ENCODE measurements around the gene TSHZ2. TPM values are rescaled to one million over a fixed set of nuclear protein-coding genes. Genes with fewer than 3 reads are reported as not detected.

TSHZ2 gene
- total and polyA plus RNA-seq, 5 donors from 2014 or later, result 1.00 to 41.7 (median 2.1) TPM

GRCh38 chr20:53221731-53222130, 249.6 kb downstream of the TSHZ2 start:
- ATAC-seq (ENCODE audit: low read depth in 2 of 2), result no peak
- no peaks in the 10 kb centered on the region for H3K36me3 Mint-ChIP-seq

GRCh38 chr20:53222416-53222815, 250.3 kb downstream of the TSHZ2 start:
- H3K27me3 Mint-ChIP-seq, result no peaks in the 10 kb centered on the region
- ATAC-seq (ENCODE audit: low read depth in 2 of 2), result no peak
- no peak overlapping the region for H3K27ac ChIP-seq (ENCODE audit: insufficient read depth, low read length, poor library complexity, severe bottlenecking)
- H3K4me1 Mint-ChIP-seq, result peaks cover 0 to 3% (median 0%) of the 10 kb centered on the region in 4 donors
- H3K4me3 Mint-ChIP-seq, result no peak overlapping the region
- H3K9me3 ChIP-seq (ENCODE audit: control insufficient read depth in 2 of 2, low read length in 2 of 2), result no peaks in the 10 kb centered on the region
- H3K4me3 ChIP-seq (ENCODE audit: low read depth, low read length), result no peak overlapping the region
- DNase-seq, result no peak
- H3K4me1 ChIP-seq (ENCODE audit: control insufficient read depth, insufficient read depth, low read length, poor library complexity, severe bottlenecking), result no peaks in the 10 kb centered on the region
- H3K36me3 Mint-ChIP-seq, result no peaks in the 10 kb centered on the region
- H3K9me3 Mint-ChIP-seq, result peaks cover 0 to 2% (median 0%) of the 10 kb centered on the region in 7 donors
- H3K36me3 ChIP-seq (ENCODE audit: control insufficient read depth, insufficient read depth, low read length), result no peaks in the 10 kb centered on the region
- H3K27me3 ChIP-seq (ENCODE audit: control insufficient read depth, insufficient read depth, low read length), result no peaks in the 10 kb centered on the region
- H3K27ac Mint-ChIP-seq, result no peak overlapping the region

More at GRCh38 chr20:53221731-53222130, 249.6 kb downstream of the TSHZ2 start:
- Mint-ChIP-seq H3K27me3 (no peaks in the 10 kb centered on the region), H3K4me3 (no peak overlapping the region), H3K27ac (no peak overlapping the region), H3K4me1 (peaks cover 0 to 8% (median 2%) of the 10 kb centered on the region in 4 donors), H3K9me3 (peaks cover 0 to 2% (median 0%) of the 10 kb centered on the region in 7 donors)
- H3K4me3 ChIP-seq (ENCODE audit: low read depth, low read length), result no peak overlapping the region
- no peaks in the 10 kb centered on the region for H3K36me3 ChIP-seq (ENCODE audit: control insufficient read depth, insufficient read depth, low read length)
- DNase-seq, result no peak
- no peaks in the 10 kb centered on the region for H3K27me3 ChIP-seq (ENCODE audit: control insufficient read depth, insufficient read depth, low read length)
- H3K27ac ChIP-seq (ENCODE audit: insufficient read depth, low read length, poor library complexity, severe bottlenecking), result no peak overlapping the region
- no peaks in the 10 kb centered on the region for H3K9me3 ChIP-seq (ENCODE audit: control insufficient read depth in 2 of 2, low read length in 2 of 2)
- H3K4me1 ChIP-seq (ENCODE audit: control insufficient read depth, insufficient read depth, low read length, poor library complexity, severe bottlenecking), result peaks cover 3% of the 10 kb centered on the region

- no peaks in the 10 kb centered on the region for H3K27me3 ChIP-seq (ENCODE audit: control insufficient read depth, insufficient read depth, low read length)
- H3K36me3 Mint-ChIP-seq, result no peaks in the 10 kb centered on the region
These were observed 250.8 kb downstream of the TSHZ2 start for GRCh38 chr20:53222932-53223331.

GRCh38 chr20:53223626-53224172, 251.5 kb downstream of the TSHZ2 start:
- Mint-ChIP-seq H3K27ac (no peak overlapping the region), H3K4me3 (no peak overlapping the region)

More at GRCh38 chr20:53222932-53223331, 250.8 kb downstream of the TSHZ2 start:
- H3K4me3 ChIP-seq (ENCODE audit: low read depth, low read length), result no peak overlapping the region
- Mint-ChIP-seq H3K4me3 (no peak overlapping the region), H3K9me3 (peaks cover 0 to 2% (median 0%) of the 10 kb centered on the region in 7 donors), H3K4me1 (peaks cover 0 to 3% (median 0%) of the 10 kb centered on the region in 4 donors), H3K27me3 (no peaks in the 10 kb centered on the region), H3K27ac (no peak overlapping the region)
- H3K4me1 ChIP-seq (ENCODE audit: control insufficient read depth, insufficient read depth, low read length, poor library complexity, severe bottlenecking), result no peaks in the 10 kb centered on the region
- H3K36me3 ChIP-seq (ENCODE audit: control insufficient read depth, insufficient read depth, low read length), result no peaks in the 10 kb centered on the region
- no peak overlapping the region for H3K27ac ChIP-seq (ENCODE audit: insufficient read depth, low read length, poor library complexity, severe bottlenecking)
- ATAC-seq (ENCODE audit: low read depth in 2 of 2) (no peak), DNase-seq (no peak)
- H3K9me3 ChIP-seq (ENCODE audit: control insufficient read depth in 2 of 2, low read length in 2 of 2), result no peaks in the 10 kb centered on the region

GRCh38 chr20:53224851-53225250, 252.7 kb downstream of the TSHZ2 start:
- DNase-seq (no peak), ATAC-seq (ENCODE audit: low read depth in 2 of 2) (no peak)
- no peaks in the 10 kb centered on the region for H3K27me3 Mint-ChIP-seq
- Histone ChIP-seq H3K27me3 (ENCODE audit: control insufficient read depth, insufficient read depth, low read length) (no peaks in the 10 kb centered on the region), H3K36me3 (ENCODE audit: control insufficient read depth, insufficient read depth, low read length) (no peaks in the 10 kb centered on the region), H3K4me3 (ENCODE audit: low read depth, low read length) (no peak overlapping the region), H3K9me3 (ENCODE audit: control insufficient read depth in 2 of 2, low read length in 2 of 2) (no peaks in the 10 kb centered on the region), H3K27ac (ENCODE audit: insufficient read depth, low read length, poor library complexity, severe bottlenecking) (no peak overlapping the region), H3K4me1 (ENCODE audit: control insufficient read depth, insufficient read depth, low read length, poor library complexity, severe bottlenecking) (no peaks in the 10 kb centered on the region)
- no peaks in the 10 kb centered on the region for H3K36me3 Mint-ChIP-seq
- no peak overlapping the region for H3K4me3 Mint-ChIP-seq
- H3K4me1 Mint-ChIP-seq, result peaks cover 0 to 3% (median 0%) of the 10 kb centered on the region in 4 donors
- H3K9me3 Mint-ChIP-seq, result peaks cover 0 to 2% (median 0%) of the 10 kb centered on the region in 7 donors
- H3K27ac Mint-ChIP-seq, result no peak overlapping the region

More at GRCh38 chr20:53223626-53224172, 251.5 kb downstream of the TSHZ2 start:
- no peak for DNase-seq
- Mint-ChIP-seq H3K4me1 (peaks cover 0 to 3% (median 0%) of the 10 kb centered on the region in 4 donors), H3K27me3 (no peaks in the 10 kb centered on the region), H3K36me3 (no peaks in the 10 kb centered on the region), H3K9me3 (peaks cover 0 to 2% (median 0%) of the 10 kb centered on the region in 7 donors)
- H3K9me3 ChIP-seq (ENCODE audit: control insufficient read depth in 2 of 2, low read length in 2 of 2), result no peaks in the 10 kb centered on the region
- no peaks in the 10 kb centered on the region for H3K27me3 ChIP-seq (ENCODE audit: control insufficient read depth, insufficient read depth, low read length)
- H3K36me3 ChIP-seq (ENCODE audit: control insufficient read depth, insufficient read depth, low read length), result no peaks in the 10 kb centered on the region
- no peak for ATAC-seq (ENCODE audit: low read depth in 2 of 2)
- H3K4me1 ChIP-seq (ENCODE audit: control insufficient read depth, insufficient read depth, low read length, poor library complexity, severe bottlenecking), result no peaks in the 10 kb centered on the region
- H3K4me3 ChIP-seq (ENCODE audit: low read depth, low read length), result no peak overlapping the region
- H3K27ac ChIP-seq (ENCODE audit: insufficient read depth, low read length, poor library complexity, severe bottlenecking), result no peak overlapping the region

GRCh38 chr20:53226826-53227225, 254.7 kb downstream of the TSHZ2 start:
- Histone ChIP-seq H3K27ac (ENCODE audit: insufficient read depth, low read length, poor library complexity, severe bottlenecking) (no peak overlapping the region), H3K36me3 (ENCODE audit: control insufficient read depth, insufficient read depth, low read length) (no peaks in the 10 kb centered on the region), H3K4me3 (ENCODE audit: low read depth, low read length) (no peak overlapping the region), H3K4me1 (ENCODE audit: control insufficient read depth, insufficient read depth, low read length, poor library complexity, severe bottlenecking) (no peaks in the 10 kb centered on the region), H3K27me3 (ENCODE audit: control insufficient read depth, insufficient read depth, low read length) (no peaks in the 10 kb centered on the region), H3K9me3 (ENCODE audit: control insufficient read depth in 2 of 2, low read length in 2 of 2) (no peaks in the 10 kb centered on the region)
- Mint-ChIP-seq H3K27ac (no peak overlapping the region), H3K4me1 (no peaks in the 10 kb centered on the region), H3K4me3 (no peak overlapping the region), H3K36me3 (no peaks in the 10 kb centered on the region), H3K9me3 (no peaks in the 10 kb centered on the region), H3K27me3 (no peaks in the 10 kb centered on the region)
- DNase-seq, result no peak
- no peak for ATAC-seq (ENCODE audit: low read depth in 2 of 2)

GRCh38 chr20:53227523-53227922, 255.4 kb downstream of the TSHZ2 start:
- H3K4me1 ChIP-seq (ENCODE audit: control insufficient read depth, insufficient read depth, low read length, poor library complexity, severe bottlenecking), result no peaks in the 10 kb centered on the region
- no peaks in the 10 kb centered on the region for H3K27me3 Mint-ChIP-seq
- H3K4me3 ChIP-seq (ENCODE audit: low read depth, low read length), result no peak overlapping the region
- no peak overlapping the region for H3K27ac ChIP-seq (ENCODE audit: insufficient read depth, low read length, poor library complexity, severe bottlenecking)
- no peak overlapping the region for H3K4me3 Mint-ChIP-seq
- H3K36me3 ChIP-seq (ENCODE audit: control insufficient read depth, insufficient read depth, low read length), result no peaks in the 10 kb centered on the region
- ATAC-seq (ENCODE audit: low read depth in 2 of 2) (no peak), DNase-seq (no peak)
- H3K36me3 Mint-ChIP-seq, result no peaks in the 10 kb centered on the region
- H3K9me3 Mint-ChIP-seq, result no peaks in the 10 kb centered on the region
- no peaks in the 10 kb centered on the region for H3K4me1 Mint-ChIP-seq
- H3K27ac Mint-ChIP-seq, result no peak overlapping the region
- H3K27me3 ChIP-seq (ENCODE audit: control insufficient read depth, insufficient read depth, low read length), result no peaks in the 10 kb centered on the region
- H3K9me3 ChIP-seq (ENCODE audit: control insufficient read depth in 2 of 2, low read length in 2 of 2), result no peaks in the 10 kb centered on the region

- peaks cover 0 to 6% (median 3%) of the 10 kb centered on the region in 7 donors for H3K9me3 Mint-ChIP-seq
- no peaks in the 10 kb centered on the region for H3K36me3 Mint-ChIP-seq
- no peak overlapping the region for H3K4me3 ChIP-seq (ENCODE audit: low read depth, low read length)
- no peak overlapping the region for H3K27ac ChIP-seq (ENCODE audit: insufficient read depth, low read length, poor library complexity, severe bottlenecking)
- H3K4me3 Mint-ChIP-seq, result no peak overlapping the region
- H3K9me3 ChIP-seq (ENCODE audit: control insufficient read depth in 2 of 2, low read length in 2 of 2), result no peaks in the 10 kb centered on the region
- no peak overlapping the region for H3K27ac Mint-ChIP-seq
- H3K27me3 Mint-ChIP-seq, result no peaks in the 10 kb centered on the region
- no peaks in the 10 kb centered on the region for H3K4me1 ChIP-seq (ENCODE audit: control insufficient read depth, insufficient read depth, low read length, poor library complexity, severe bottlenecking)
- no peaks in the 10 kb centered on the region for H3K36me3 ChIP-seq (ENCODE audit: control insufficient read depth, insufficient read depth, low read length)
- no peak for DNase-seq
- no peaks in the 10 kb centered on the region for H3K4me1 Mint-ChIP-seq
- no peaks in the 10 kb centered on the region for H3K27me3 ChIP-seq (ENCODE audit: control insufficient read depth, insufficient read depth, low read length)
- no peak for ATAC-seq (ENCODE audit: low read depth in 2 of 2)
These were observed 258.9 kb downstream of the TSHZ2 start for GRCh38 chr20:53231061-53231460.
